Measurements from ENCODE around the gene CREB3L2. TPM values are rescaled to one million over a fixed set of nuclear protein-coding genes. Genes with fewer than 3 reads are reported as not detected.
"Not testable (repeated sequence)": the region's sequence is repeated elsewhere in the genome, so short reads cannot be mapped to it uniquely, and the experiment has no call there.

The CREB3L2 gene
- total and polyA plus RNA-seq, 2 of the 8 experiments (the other 6 are each of a cell fraction or from before 2014, with no cell fraction given): 14.4 to 48.3 TPM

DNA sequence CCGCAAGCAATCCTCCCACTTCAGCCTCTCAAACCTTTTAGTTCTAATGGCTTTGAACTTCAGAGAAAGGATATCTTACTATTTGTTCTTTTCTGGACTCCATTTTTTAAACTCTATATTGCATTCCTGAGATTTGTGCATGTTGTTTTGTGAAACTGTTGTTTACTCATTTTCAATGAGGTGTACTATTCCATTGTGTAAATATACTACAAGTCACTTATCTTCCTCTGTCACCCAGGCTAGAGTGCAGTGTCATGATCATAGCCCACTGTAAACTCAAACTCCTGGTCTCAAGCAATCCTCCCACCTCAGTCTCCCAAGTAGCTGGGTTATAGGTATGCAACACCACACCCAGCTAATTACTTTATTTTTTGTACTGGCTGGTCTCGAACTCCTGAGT is 43.0 kb upstream of the CREB3L2 start:
- FAIRE-seq (no peak), DNase-seq (ENCODE audit: low read depth in 1 of 2, low spot score in 2 of 2) (no peak)
- no peaks in the 10 kb centered on the region for H3K79me2 ChIP-seq (ENCODE audit: control insufficient read depth in 1 of 2, insufficient read depth in 2 of 2, low read length in 2 of 2)
- no peak overlapping the region for H3K14ac ChIP-seq (ENCODE audit: insufficient read length)
- H3K9ac ChIP-seq (replicated peaks in 1 of 4; ENCODE audit: extremely low read depth in 1 of 4, low read depth in 3 of 4, low read length in 3 of 4): no peak overlapping the region
- H3K4me2 ChIP-seq (ENCODE audit: insufficient read depth in 1 of 2, low read depth in 2 of 2, low read length in 2 of 2): no peak overlapping the region
- H3K9me3 ChIP-seq (ENCODE audit: insufficient read depth in 2 of 2, low read depth in 1 of 2, low read length in 1 of 2): no peaks in the 10 kb centered on the region
- no peak overlapping the region for H3K27ac ChIP-seq (ENCODE audit: low read depth, low read length)
- H4K91ac ChIP-seq (replicated peaks; ENCODE audit: insufficient read length, low read length): no peak overlapping the region
- no peak overlapping the region for H2AFZ ChIP-seq (ENCODE audit: low read length)
- H3K23me2 ChIP-seq (ENCODE audit: low read depth, low read length): no peaks in the 10 kb centered on the region
- no peaks in the 10 kb centered on the region for H4K20me1 ChIP-seq (replicated peaks in 1 of 2; ENCODE audit: control insufficient read depth in 1 of 2, insufficient read depth in 2 of 2, low read length in 2 of 2)
- 92% methylated on average over 2 of the region's 2 CpGs; no CpG with 5 or more reads in 1 of the 2 experiments for WGBS, 2 experiments (ENCODE audit: extremely low coverage in 1 of 2, insufficient coverage in 1 of 2, insufficient read length in 1 of 2, insufficient replicate concordance in 2 of 2, low coverage in 1 of 2, low lambda C conversion rate in 2 of 2, missing lambda C conversion rate in 1 of 2)
- ChIA-PET CTCF (ENCODE audit: partially characterized antibody) (no interaction called here), POLR2A (ENCODE audit: partially characterized antibody) (no interaction called here)
- no peak overlapping the region for H2BK15ac ChIP-seq (ENCODE audit: low read length)
- no peak overlapping the region for H4K8ac ChIP-seq (ENCODE audit: extremely low read depth, insufficient read depth, low read length)
- no peak overlapping the region for H3K4me3 ChIP-seq (ENCODE audit: extremely low read depth in 1 of 4, insufficient read depth in 2 of 4, low read depth in 3 of 4, low read length in 4 of 4)
- H3K23ac ChIP-seq (ENCODE audit: insufficient read length): no peak overlapping the region
- H3K27me3 ChIP-seq (replicated peaks in 1 of 4; ENCODE audit: control insufficient read depth in 3 of 4, extremely low read depth in 1 of 4, insufficient read depth in 3 of 4, low read length in 3 of 4): no peaks in the 10 kb centered on the region
- H3K79me1 ChIP-seq (ENCODE audit: low read depth, low read length): no peaks in the 10 kb centered on the region
- no peak overlapping the region for H3K18ac ChIP-seq (ENCODE audit: extremely low read depth, low read length)
- H2BK5ac ChIP-seq (ENCODE audit: low read depth, low read length): no peak overlapping the region
- no peak overlapping the region for H3K4ac ChIP-seq (replicated peaks; ENCODE audit: insufficient read length, low read depth, low read length)
- TF ChIP-seq SP2 (IDR thresholded peaks at IDR 0.05; ENCODE audit: low read length): no peak
- no peak for TF ChIP-seq TAF1 (IDR thresholded peaks at IDR 0.05; ENCODE audit: low read depth, low read length)
- H2BK120ac ChIP-seq (replicated peaks; ENCODE audit: low read depth, low read length): no peak overlapping the region
- no peaks in the 10 kb centered on the region for H3K4me1 ChIP-seq (replicated peaks in 1 of 4; ENCODE audit: control insufficient read depth in 3 of 4, insufficient read depth in 4 of 4, low read length in 3 of 4)
- H2AK5ac ChIP-seq (ENCODE audit: low read depth, low read length): no peak overlapping the region
- no peak overlapping the region for H2BK12ac ChIP-seq (ENCODE audit: low read depth, low read length)
- H4K5ac ChIP-seq (ENCODE audit: insufficient read length, low read depth, low read length): no peak overlapping the region
- H2BK20ac ChIP-seq (ENCODE audit: low read length): no peak overlapping the region
- H3K36me3 ChIP-seq (ENCODE audit: control insufficient read depth in 2 of 4, insufficient read depth in 4 of 4, low read length in 3 of 4): no peaks in the 10 kb centered on the region; a peak in 1 of 8 replicates
- no peak overlapping the region for H3K56ac ChIP-seq (replicated peaks; ENCODE audit: insufficient read length, low read depth, low read length)

DNA sequence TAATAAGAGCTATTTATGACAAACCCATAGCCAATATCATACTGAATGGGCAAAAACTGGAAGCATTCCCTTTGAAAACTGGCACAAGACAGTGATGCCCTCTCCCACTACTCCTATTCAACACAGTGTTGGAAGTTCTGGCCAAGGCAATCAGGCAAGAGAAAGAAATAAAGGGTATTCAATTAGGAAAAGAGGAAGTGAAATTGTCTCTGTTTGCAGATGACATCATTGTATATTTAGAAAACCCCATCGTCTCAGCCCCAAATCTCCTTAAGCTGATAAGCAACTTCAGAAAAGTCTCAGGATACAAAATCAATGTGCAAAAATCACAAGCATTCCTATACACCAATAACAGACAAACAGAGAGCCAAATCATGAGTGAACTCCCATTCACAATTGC is 38.2 kb upstream of the CREB3L2 start:
- H4K91ac ChIP-seq (replicated peaks; ENCODE audit: insufficient read length, low read length); POLR2A ChIA-PET (ENCODE audit: partially characterized antibody); H3K36me3 ChIP-seq (ENCODE audit: control insufficient read depth in 2 of 4, insufficient read depth in 4 of 4, low read length in 3 of 4); FAIRE-seq; H3K27ac ChIP-seq (ENCODE audit: low read depth, low read length); H3K27me3 ChIP-seq (replicated peaks in 1 of 4; ENCODE audit: control insufficient read depth in 3 of 4, extremely low read depth in 1 of 4, insufficient read depth in 3 of 4, low read length in 3 of 4); H3K23me2 ChIP-seq (ENCODE audit: low read depth, low read length); H3K79me2 ChIP-seq (ENCODE audit: control insufficient read depth in 1 of 2, insufficient read depth in 2 of 2, low read length in 2 of 2); H3K14ac ChIP-seq (ENCODE audit: insufficient read length); H3K79me1 ChIP-seq (ENCODE audit: low read depth, low read length); H4K8ac ChIP-seq (ENCODE audit: extremely low read depth, insufficient read depth, low read length); H3K9ac ChIP-seq (replicated peaks in 1 of 4; ENCODE audit: extremely low read depth in 1 of 4, low read depth in 3 of 4, low read length in 3 of 4); H2BK5ac ChIP-seq (ENCODE audit: low read depth, low read length); H4K5ac ChIP-seq (ENCODE audit: insufficient read length, low read depth, low read length); H2AK5ac ChIP-seq (ENCODE audit: low read depth, low read length); H3K4ac ChIP-seq (replicated peaks; ENCODE audit: insufficient read length, low read depth, low read length); DNase-seq (ENCODE audit: low read depth in 1 of 2, low spot score in 2 of 2); H2BK12ac ChIP-seq (ENCODE audit: low read depth, low read length); H2BK120ac ChIP-seq (replicated peaks; ENCODE audit: low read depth, low read length); H3K56ac ChIP-seq (replicated peaks; ENCODE audit: insufficient read length, low read depth, low read length); H2AFZ ChIP-seq (ENCODE audit: low read length); H2BK15ac ChIP-seq (ENCODE audit: low read length); H3K4me2 ChIP-seq (ENCODE audit: insufficient read depth in 1 of 2, low read depth in 2 of 2, low read length in 2 of 2); H2BK20ac ChIP-seq (ENCODE audit: low read length); H3K4me1 ChIP-seq (replicated peaks in 1 of 4; ENCODE audit: control insufficient read depth in 3 of 4, insufficient read depth in 4 of 4, low read length in 3 of 4); H3K23ac ChIP-seq (ENCODE audit: insufficient read length); H3K4me3 ChIP-seq (ENCODE audit: extremely low read depth in 1 of 4, insufficient read depth in 2 of 4, low read depth in 3 of 4, low read length in 4 of 4); CTCF ChIA-PET (ENCODE audit: partially characterized antibody); H4K20me1 ChIP-seq (replicated peaks in 1 of 2; ENCODE audit: control insufficient read depth in 1 of 2, insufficient read depth in 2 of 2, low read length in 2 of 2); H3K18ac ChIP-seq (ENCODE audit: extremely low read depth, low read length): not testable (repeated sequence)
- peaks cover 15% of the 10 kb centered on the region in 2 experiments for H3K9me3 ChIP-seq (ENCODE audit: insufficient read depth in 2 of 2, low read depth in 1 of 2, low read length in 1 of 2)
- WGBS, 2 experiments (ENCODE audit: extremely low coverage in 1 of 2, insufficient coverage in 1 of 2, insufficient read length in 1 of 2, insufficient replicate concordance in 2 of 2, low coverage in 1 of 2, low lambda C conversion rate in 2 of 2, missing lambda C conversion rate in 1 of 2): 87% methylated on average over 1 of the region's 1 CpG; no CpG with 5 or more reads in 1 of the 2 experiments
